ENCODE data around the gene ZFP1. TPM values are rescaled to one million over a fixed set of nuclear protein-coding genes. Genes with fewer than 3 reads are reported as not detected.
A peak's percentile ranks its signal among the peaks of the same experiment; 100 is the strongest.

ZFP1 gene
- total RNA-seq, 1 donor from 2014 or later: 10.4 TPM

DNA sequence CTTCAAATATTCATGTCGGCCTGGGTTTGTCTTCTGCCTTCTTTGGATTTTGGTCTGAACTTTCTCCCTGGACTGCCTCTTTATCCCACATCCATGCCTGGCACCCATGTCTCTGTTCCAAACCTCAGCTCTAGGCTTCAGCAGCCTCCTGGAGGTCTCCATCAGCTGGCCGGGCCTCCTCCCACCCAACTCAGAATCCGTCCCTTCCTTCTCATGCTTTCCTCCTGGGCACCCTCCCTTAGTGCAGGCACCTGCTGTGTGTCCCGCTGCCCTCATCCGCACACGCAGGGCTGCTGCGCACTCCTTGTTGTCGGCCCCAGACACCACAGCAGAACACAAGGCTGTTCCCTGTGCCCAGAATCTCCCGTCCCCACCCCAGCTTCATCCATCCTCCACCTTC is 45.7 kb upstream of the ZFP1 start:
- H3K36me3 ChIP-seq: no peaks in the 10 kb centered on the region
- no peak overlapping the region for H3K27ac ChIP-seq
- intact Hi-C loops (cut with DNase I): no loop called here
- H3K27me3 ChIP-seq (ENCODE audit: low read depth): no peaks in the 10 kb centered on the region
- ATAC-seq: no peak
- DNase-seq: no peak
- TF ChIP-seq, protein P1, sequence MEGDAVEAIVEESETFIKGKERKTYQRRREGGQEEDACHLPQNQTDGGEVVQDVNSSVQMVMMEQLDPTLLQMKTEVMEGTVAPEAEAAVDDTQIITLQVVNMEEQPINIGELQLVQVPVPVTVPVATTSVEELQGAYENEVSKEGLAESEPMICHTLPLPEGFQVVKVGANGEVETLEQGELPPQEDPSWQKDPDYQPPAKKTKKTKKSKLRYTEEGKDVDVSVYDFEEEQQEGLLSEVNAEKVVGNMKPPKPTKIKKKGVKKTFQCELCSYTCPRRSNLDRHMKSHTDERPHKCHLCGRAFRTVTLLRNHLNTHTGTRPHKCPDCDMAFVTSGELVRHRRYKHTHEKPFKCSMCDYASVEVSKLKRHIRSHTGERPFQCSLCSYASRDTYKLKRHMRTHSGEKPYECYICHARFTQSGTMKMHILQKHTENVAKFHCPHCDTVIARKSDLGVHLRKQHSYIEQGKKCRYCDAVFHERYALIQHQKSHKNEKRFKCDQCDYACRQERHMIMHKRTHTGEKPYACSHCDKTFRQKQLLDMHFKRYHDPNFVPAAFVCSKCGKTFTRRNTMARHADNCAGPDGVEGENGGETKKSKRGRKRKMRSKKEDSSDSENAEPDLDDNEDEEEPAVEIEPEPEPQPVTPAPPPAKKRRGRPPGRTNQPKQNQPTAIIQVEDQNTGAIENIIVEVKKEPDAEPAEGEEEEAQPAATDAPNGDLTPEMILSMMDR (IDR thresholded peaks at IDR 0.05): no peak
- H3K9me3 ChIP-seq: no peaks in the 10 kb centered on the region
- H3K4me1 ChIP-seq: peaks cover 61% of the 10 kb centered on the region
- H3K4me3 ChIP-seq: no peak overlapping the region

DNA sequence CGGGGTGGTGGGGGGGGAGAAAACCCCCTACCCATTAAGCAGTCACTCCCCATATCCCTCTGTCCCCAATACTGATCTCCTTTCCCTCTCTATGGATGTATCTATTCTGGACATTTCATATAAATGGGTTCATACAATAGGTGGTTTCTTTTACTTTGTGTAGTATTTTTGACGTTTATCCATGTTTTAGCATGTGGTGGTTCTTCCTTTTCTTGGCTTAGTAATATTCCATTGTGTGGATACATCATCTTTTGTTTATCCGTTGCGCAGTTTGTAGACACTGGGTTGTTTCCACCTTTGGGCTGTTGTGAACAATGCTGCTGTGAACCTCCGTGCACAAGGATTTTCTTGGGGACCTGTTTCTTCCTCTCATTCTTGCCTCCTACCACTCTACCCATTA is 44.3 kb upstream of the ZFP1 start:
- Histone ChIP-seq H3K9me3 (no peaks in the 10 kb centered on the region), H3K27ac (no peak overlapping the region), H3K36me3 (no peaks in the 10 kb centered on the region), H3K4me3 (no peak overlapping the region), H3K27me3 (ENCODE audit: low read depth) (no peaks in the 10 kb centered on the region), H3K4me1 (peaks cover 60% of the 10 kb centered on the region)
- ATAC-seq (no peak), DNase-seq (no peak)
- intact Hi-C loops (cut with DNase I): no loop called here
- TF ChIP-seq, protein P1 (IDR thresholded peaks at IDR 0.05): no peak

DNA sequence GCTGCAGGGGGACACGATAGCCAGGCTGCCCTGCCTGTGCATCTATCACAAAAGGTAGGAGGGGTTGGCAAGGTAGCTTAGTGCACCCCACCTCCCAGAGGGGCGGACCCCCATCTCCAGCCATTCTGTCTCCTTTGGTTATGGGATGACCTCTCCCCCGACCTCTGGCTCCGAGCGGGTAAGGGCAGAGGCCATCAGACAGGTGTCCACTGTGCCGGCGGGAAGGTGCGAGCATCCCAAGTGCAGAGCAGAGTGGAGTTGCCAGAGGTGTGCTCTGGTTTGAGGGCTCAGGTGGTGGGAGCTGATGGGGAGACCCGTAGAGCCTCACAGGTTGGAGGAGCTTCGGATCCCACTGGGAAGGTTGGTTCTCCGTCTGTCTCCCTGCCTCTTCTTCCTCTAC is 43.5 kb upstream of the ZFP1 start:
- TF ChIP-seq, protein P1 (IDR thresholded peaks at IDR 0.05): no peak
- H3K4me1 ChIP-seq: peaks cover 60% of the 10 kb centered on the region
- H3K4me3 ChIP-seq: no peak overlapping the region
- no peaks in the 10 kb centered on the region for H3K9me3 ChIP-seq
- intact Hi-C loops (cut with DNase I): no loop called here
- no peaks in the 10 kb centered on the region for H3K36me3 ChIP-seq
- no peaks in the 10 kb centered on the region for H3K27me3 ChIP-seq (ENCODE audit: low read depth)
- peak overlapping the region; percentile 84 for H3K27ac ChIP-seq
- ATAC-seq (no peak), DNase-seq (no peak)

DNA sequence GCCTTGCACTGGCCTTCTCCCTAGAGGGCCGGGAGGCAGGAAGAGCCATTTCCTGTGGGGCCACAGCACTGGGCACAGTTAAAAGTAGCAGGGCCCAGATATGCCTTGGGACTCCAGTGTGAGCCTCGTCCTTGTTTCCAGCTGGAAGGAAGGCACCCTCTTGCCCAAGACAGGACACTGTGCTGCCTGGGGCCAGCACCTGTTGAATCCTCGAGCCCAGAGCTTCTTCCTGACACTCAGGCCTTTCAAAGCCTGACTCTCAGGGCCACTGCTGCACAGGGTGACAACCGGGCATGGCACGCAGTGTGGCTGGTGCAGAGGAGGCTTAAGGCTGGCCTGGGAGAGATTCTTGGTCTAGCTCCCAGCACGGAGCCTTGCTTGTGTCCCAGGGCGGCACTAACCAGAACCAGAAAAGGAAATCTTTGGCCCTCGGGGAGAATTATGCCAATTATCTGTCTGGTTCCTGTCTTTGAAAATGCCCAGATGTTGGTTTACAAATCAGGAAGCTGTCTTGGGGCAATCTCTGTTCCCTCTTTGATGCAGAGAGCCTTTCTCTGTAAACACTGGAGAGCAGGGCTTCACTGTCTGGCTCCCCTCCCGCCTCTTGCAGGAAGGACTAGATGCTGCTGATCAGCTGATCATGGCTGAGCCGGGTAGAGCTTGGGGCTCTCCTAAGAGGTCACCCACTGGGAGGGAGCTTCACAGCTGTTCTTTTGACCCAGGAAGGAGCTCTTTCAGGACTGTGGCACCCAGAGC is 42.8 kb upstream of the ZFP1 start:
- peak overlapping the region; percentile 84 for H3K27ac ChIP-seq
- H3K27me3 ChIP-seq (ENCODE audit: low read depth): no peaks in the 10 kb centered on the region
- no peak overlapping the region for H3K4me3 ChIP-seq
- peak; percentile 76 for DNase-seq
- peaks cover 60% of the 10 kb centered on the region for H3K4me1 ChIP-seq
- H3K36me3 ChIP-seq: no peaks in the 10 kb centered on the region
- peak; percentile 18 to 70 for ATAC-seq
- intact Hi-C loops (cut with DNase I): no loop called here
- H3K9me3 ChIP-seq: no peaks in the 10 kb centered on the region
- TF ChIP-seq, protein P1 (IDR thresholded peaks at IDR 0.05): no peak

DNA sequence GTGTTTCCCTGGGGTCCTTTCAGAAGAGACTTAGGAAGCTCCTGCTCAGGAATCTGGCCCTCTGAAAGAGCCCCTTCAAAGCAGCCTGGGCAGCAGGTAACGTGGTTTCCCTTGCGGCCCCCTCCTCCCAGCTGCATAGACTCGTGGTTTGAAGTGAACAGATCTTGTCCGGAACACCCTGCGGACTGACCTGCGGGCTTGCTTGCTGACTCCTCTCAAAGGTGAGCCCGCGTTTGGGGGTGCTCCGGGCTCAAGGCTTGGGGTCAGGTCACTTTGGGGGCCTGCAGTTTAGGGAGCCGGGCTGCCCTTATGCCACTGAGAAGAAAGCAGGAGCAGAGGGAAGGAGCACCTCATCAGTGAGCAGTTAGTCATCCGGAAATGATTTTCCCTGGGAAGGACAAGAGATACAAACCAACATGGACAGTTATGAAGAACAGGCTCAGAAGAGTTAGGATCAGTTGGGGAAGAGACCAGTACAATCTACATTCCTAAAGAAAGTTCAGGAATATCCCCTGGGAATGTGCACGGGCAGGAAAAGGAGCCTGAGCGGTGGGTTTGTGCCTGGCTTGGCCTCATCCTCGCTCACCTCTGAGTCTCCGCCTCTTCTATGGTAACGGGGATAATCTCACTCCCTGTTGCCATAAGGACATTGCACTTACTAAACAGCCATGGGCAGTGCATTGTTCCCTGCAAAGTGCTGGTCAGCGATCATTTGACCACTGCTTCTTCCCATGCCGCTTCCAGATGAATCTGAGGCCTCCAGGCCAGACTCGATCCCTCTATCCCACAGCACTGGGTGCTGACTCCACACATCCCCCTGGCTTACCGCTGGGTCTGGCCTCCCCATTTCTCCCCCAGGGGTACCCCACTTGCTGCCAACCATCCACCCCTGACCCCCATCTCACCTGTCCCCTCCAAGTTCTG is 41.7 kb upstream of the ZFP1 start:
- Histone ChIP-seq H3K4me1 (peaks cover 69% of the 10 kb centered on the region), H3K4me3 (no peak overlapping the region), H3K9me3 (no peaks in the 10 kb centered on the region), H3K36me3 (no peaks in the 10 kb centered on the region), H3K27me3 (ENCODE audit: low read depth) (no peaks in the 10 kb centered on the region), H3K27ac (peak overlapping the region; percentile 84)
- intact Hi-C loops (cut with DNase I): no loop called here
- DNase-seq (no peak), ATAC-seq (no peak)
- TF ChIP-seq, protein P1 (IDR thresholded peaks at IDR 0.05): no peak
